WTC11 (cell line): ENCODE results near the gene USP34.

Source experiments
- CTCF ChIP-seq: fragments of 200-600 bp; IDR thresholded peaks from 2 replicates; pipeline ENCODE4 v1.8.0; 2022; ENCODE audit warnings: antibody characterized with exemption
- GABPB1 ChIP-seq: sonication (generic); formaldehyde crosslinking; IDR thresholded peaks from 2 replicates; pipeline ENCODE4 v1.8.1; 2023; ENCODE audit warnings: mild to moderate bottlenecking, missing genetic modification reagents
- GTF2I ChIP-seq: fragments of 250-450 bp; sonication (Bioruptor Pico); conservative IDR thresholded peaks from 2 replicates; pipeline ENCODE4 v1.4.0; 2021; ENCODE audit warnings: mild to moderate bottlenecking
- JUN ChIP-seq: sonication (generic); formaldehyde crosslinking; IDR thresholded peaks from 2 replicates; pipeline ENCODE4 v1.8.0; 2023; ENCODE audit warnings: mild to moderate bottlenecking, missing genetic modification reagents
- NFYB ChIP-seq: sonication (generic); formaldehyde crosslinking; conservative IDR thresholded peaks from 2 replicates; pipeline ENCODE4 v1.8.0; 2022; ENCODE audit warnings: low read depth, missing genetic modification reagents
- SP1 ChIP-seq: sonication (generic); formaldehyde crosslinking; conservative IDR thresholded peaks from 2 replicates; pipeline ENCODE4 v1.8.1; 2022; ENCODE audit warnings: missing genetic modification reagents
- USF2 ChIP-seq: sonication (generic); formaldehyde crosslinking; IDR thresholded peaks from 2 replicates; pipeline ENCODE4 v1.8.1; 2023; ENCODE audit warnings: mild to moderate bottlenecking, missing genetic modification reagents, moderate library complexity

- TF ChIP-seq CTCF: no peak
- TF ChIP-seq SP1 (CRISPR knock-in tag): no peak
- no peak for TF ChIP-seq GABPB1 (CRISPR knock-in tag)
- no peak for TF ChIP-seq USF2 (CRISPR knock-in tag)
- TF ChIP-seq JUN (CRISPR knock-in tag): no peak
- TF ChIP-seq NFYB (CRISPR knock-in tag): no peak
- TF ChIP-seq GTF2I (CRISPR knock-in tag): no peak
Measured at GRCh38 chr2:61371027-61371426, 99.9 kb downstream of the USP34 start.
